Neural crest cell (in vitro differentiated cells): Measurements from ENCODE around the gene RFPL2. TPM values are rescaled to one million over a fixed set of nuclear protein-coding genes. Genes with fewer than 3 reads are reported as not detected.

Source experiments
- DNase-seq: peaks from one replicate; pipeline ENCODE4 v3.0.0; 2021; ENCODE audit warnings: low read depth, mixed read lengths, low spot score
- H3K27ac Mint-ChIP-seq: one replicate; pipeline ENCODE4 v1.8.0; 2021; ENCODE audit warnings: mild to moderate bottlenecking, mixed read lengths; ENCODE audit not compliant: unreplicated experiment
- H3K27me3 Mint-ChIP-seq: 2 replicates; pipeline ENCODE4 v1.8.0; 2021; ENCODE audit warnings: low read depth, mild to moderate bottlenecking, mixed read lengths
- H3K36me3 Mint-ChIP-seq: 2 replicates; pipeline ENCODE4 v1.8.0; 2021; ENCODE audit warnings: low read depth, mild to moderate bottlenecking, mixed read lengths
- H3K4me1 Mint-ChIP-seq: 2 replicates; pipeline ENCODE4 v1.8.0; 2021; ENCODE audit warnings: mixed read lengths
- H3K4me3 Mint-ChIP-seq: one replicate; pipeline ENCODE4 v1.8.0; 2021; ENCODE audit warnings: mild to moderate bottlenecking, mixed read lengths
- H3K9me3 Mint-ChIP-seq: 2 replicates; pipeline ENCODE4 v1.8.0; 2021; ENCODE audit warnings: mixed read lengths
- CTCF ChIP-seq: fragments of 200-600 bp; sonication (generic); conservative IDR thresholded peaks from 2 replicates; pipeline ENCODE4 v1.5.0; 2021; ENCODE audit warnings: antibody characterized with exemption, mild to moderate bottlenecking
- long read RNA-seq: library from polyadenylated mRNA; unstranded; transcript quantifications from one replicate; pipeline ENCODE4 v2.0.0, GENCODE V29; 2020
- total RNA-seq: library from RNA; stranded (reverse); gene quantifications from 2 replicates; pipeline ENCODE4 v1.2.1, GENCODE V29; 2021

RFPL2 gene
- total RNA-seq: 0.21 TPM in 1 of 2 replicates, not detected in the other
- long read RNA-seq: 0 reads

- Mint-ChIP-seq H3K27me3 (peaks cover 61% of the 10 kb centered on the region), H3K9me3 (no peaks in the 10 kb centered on the region), H3K27ac (no peak within 1 kb of the TSS), H3K4me3 (peak within 1 kb of the TSS; percentile 87), H3K36me3 (no peaks in the 10 kb centered on the region), H3K4me1 (peaks cover 19% of the 10 kb centered on the region)
- peak; percentile 57 for DNase-seq
- TF ChIP-seq CTCF: no peak
These were observed at the start of gene RFPL2 for GRCh38 chr22:32204856-32205722. RFPL2 (minus strand) TSS chr22:32205073; CDS start chr22:32202451, 2,622 bp downstream.

- no peak overlapping the region for H3K27ac Mint-ChIP-seq
- no peak overlapping the region for H3K4me3 Mint-ChIP-seq
- peaks cover 3% of the 10 kb centered on the region for H3K27me3 Mint-ChIP-seq
- no peak for TF ChIP-seq CTCF
- H3K9me3 Mint-ChIP-seq: no peaks in the 10 kb centered on the region
- H3K36me3 Mint-ChIP-seq: no peaks in the 10 kb centered on the region
- no peak for DNase-seq
- no peaks in the 10 kb centered on the region for H3K4me1 Mint-ChIP-seq
These were observed 44.4 kb upstream of the RFPL2 start for GRCh38 chr22:32249231-32249630.

- Mint-ChIP-seq H3K9me3 (no peaks in the 10 kb centered on the region), H3K4me3 (no peak overlapping the region), H3K4me1 (no peaks in the 10 kb centered on the region), H3K27me3 (peaks cover 3% of the 10 kb centered on the region), H3K36me3 (no peaks in the 10 kb centered on the region), H3K27ac (no peak overlapping the region)
- TF ChIP-seq CTCF: no peak
- DNase-seq: no peak
These were observed 43.4 kb upstream of the RFPL2 start for GRCh38 chr22:32248276-32248675.

- Mint-ChIP-seq H3K36me3 (no peaks in the 10 kb centered on the region), H3K9me3 (no peaks in the 10 kb centered on the region), H3K4me3 (no peak overlapping the region), H3K4me1 (no peaks in the 10 kb centered on the region), H3K27me3 (no peaks in the 10 kb centered on the region), H3K27ac (no peak overlapping the region)
- DNase-seq: no peak
- TF ChIP-seq CTCF: no peak
These were observed 41.3 kb upstream of the RFPL2 start for GRCh38 chr22:32246166-32246565.

- TF ChIP-seq CTCF: no peak
- Mint-ChIP-seq H3K27ac (no peak overlapping the region), H3K36me3 (no peaks in the 10 kb centered on the region), H3K4me3 (no peak overlapping the region), H3K27me3 (no peaks in the 10 kb centered on the region), H3K9me3 (no peaks in the 10 kb centered on the region), H3K4me1 (no peaks in the 10 kb centered on the region)
- DNase-seq: no peak
These were observed 40.2 kb upstream of the RFPL2 start for GRCh38 chr22:32245042-32245441.
